ENCODE measurements around the gene UROD.

UROD gene

GRCh38 chr1:44973645-44974044, 38.4 kb upstream of the UROD start:
- TF ChIP-seq REST (IDR thresholded peaks at IDR 0.05; ENCODE audit: insufficient read depth in 1 of 2, low read depth in 2 of 2, low read length in 2 of 2): no peak
- no peak for TF ChIP-seq SIN3A (IDR thresholded peaks at IDR 0.05; ENCODE audit: borderline replicate concordance, insufficient read depth, low read length)

GRCh38 chr1:44976252-44976651, 35.8 kb upstream of the UROD start:
- no peak for TF ChIP-seq POLR2AphosphoS5 (IDR thresholded peaks at IDR 0.05; ENCODE audit: low read depth, low read length)
- no peak for TF ChIP-seq FOXP2 (optimal IDR thresholded peaks at IDR 0.05; ENCODE audit: borderline replicate concordance, extremely low read depth, extremely low read length, insufficient read depth)
- no peak for TF ChIP-seq TAF1 (IDR thresholded peaks at IDR 0.05; ENCODE audit: borderline replicate concordance, insufficient read depth, low read length)
- TF ChIP-seq REST (IDR thresholded peaks at IDR 0.05; ENCODE audit: insufficient read depth in 1 of 2, low read depth in 2 of 2, low read length in 2 of 2): no peak
- no peak for TF ChIP-seq SIN3A (IDR thresholded peaks at IDR 0.05; ENCODE audit: borderline replicate concordance, insufficient read depth, low read length)

GRCh38 chr1:44985747-44986359, 26.2 kb upstream of the UROD start:
- no peak for TF ChIP-seq TAF1 (IDR thresholded peaks at IDR 0.05; ENCODE audit: borderline replicate concordance, insufficient read depth, low read length)
- no peak for TF ChIP-seq REST (IDR thresholded peaks at IDR 0.05; ENCODE audit: insufficient read depth in 1 of 2, low read depth in 2 of 2, low read length in 2 of 2)
- TF ChIP-seq SIN3A (IDR thresholded peaks at IDR 0.05; ENCODE audit: borderline replicate concordance, insufficient read depth, low read length): no peak

GRCh38 chr1:44988531-44989156, 23.4 kb upstream of the UROD start:
- TF ChIP-seq FOXP2 (optimal IDR thresholded peaks at IDR 0.05; ENCODE audit: borderline replicate concordance, extremely low read depth, extremely low read length, insufficient read depth) (no peak), TAF1 (IDR thresholded peaks at IDR 0.05; ENCODE audit: borderline replicate concordance, insufficient read depth, low read length) (no peak), SIN3A (IDR thresholded peaks at IDR 0.05; ENCODE audit: borderline replicate concordance, insufficient read depth, low read length) (no peak), POLR2AphosphoS5 (IDR thresholded peaks at IDR 0.05; ENCODE audit: low read depth, low read length) (no peak), REST (IDR thresholded peaks at IDR 0.05; ENCODE audit: insufficient read depth in 1 of 2, low read depth in 2 of 2, low read length in 2 of 2) (no peak)
